Measurements from ENCODE around the gene CNTNAP5.

Gene CNTNAP5

GRCh38 chr2:124161542-124161941 is 136.5 kb downstream of the CNTNAP5 start:
- TF ChIP-seq EZH2 (optimal IDR thresholded peaks at IDR 0.05; ENCODE audit: low read depth, low read length), result no peak
- no peak for TF ChIP-seq EZH2phosphoT487 (IDR thresholded peaks at IDR 0.05; ENCODE audit: low read length)
- TF ChIP-seq CTCF (IDR thresholded peaks at IDR 0.05; ENCODE audit: low read length), result no peak
- Histone ChIP-seq H4K20me1 (ENCODE audit: insufficient read depth, low read length) (no peaks in the 10 kb centered on the region), H3K36me3 (replicated peaks; ENCODE audit: insufficient read depth, low read length) (no peaks in the 10 kb centered on the region), H3K27ac (ENCODE audit: low read length) (no peak overlapping the region), H2AFZ (ENCODE audit: low read length) (no peak overlapping the region), H3K9me3 (replicated peaks; ENCODE audit: insufficient read depth, low read length) (no peaks in the 10 kb centered on the region), H3K79me2 (ENCODE audit: low read length) (no peaks in the 10 kb centered on the region), H3K4me2 (ENCODE audit: low read depth, low read length) (no peak overlapping the region), H3K4me1 (ENCODE audit: low read length) (no peaks in the 10 kb centered on the region), H3F3A (ENCODE audit: insufficient read depth, low read length) (no peaks in the 10 kb centered on the region), H3K9me2 (replicated peaks; ENCODE audit: insufficient read depth, low read length) (no peaks in the 10 kb centered on the region), H3K4me3 (ENCODE audit: low read length) (no peak overlapping the region), H3K9ac (ENCODE audit: low read length) (no peak overlapping the region), H3K27me3 (replicated peaks; ENCODE audit: insufficient read depth, low read length) (no peaks in the 10 kb centered on the region)
- no peak for DNase-seq

GRCh38 chr2:124162256-124162655 is 137.2 kb downstream of the CNTNAP5 start:
- no peaks in the 10 kb centered on the region for H3K9me2 ChIP-seq (replicated peaks; ENCODE audit: insufficient read depth, low read length)
- H3K9me3 ChIP-seq (replicated peaks; ENCODE audit: insufficient read depth, low read length), result no peaks in the 10 kb centered on the region
- H3K4me2 ChIP-seq (ENCODE audit: low read depth, low read length), result no peak overlapping the region
- H3K4me3 ChIP-seq (ENCODE audit: low read length), result no peak overlapping the region
- H3K36me3 ChIP-seq (replicated peaks; ENCODE audit: insufficient read depth, low read length), result no peaks in the 10 kb centered on the region
- H2AFZ ChIP-seq (ENCODE audit: low read length), result no peak overlapping the region
- H3F3A ChIP-seq (ENCODE audit: insufficient read depth, low read length), result no peaks in the 10 kb centered on the region
- no peaks in the 10 kb centered on the region for H3K79me2 ChIP-seq (ENCODE audit: low read length)
- no peaks in the 10 kb centered on the region for H3K27me3 ChIP-seq (replicated peaks; ENCODE audit: insufficient read depth, low read length)
- no peak overlapping the region for H3K9ac ChIP-seq (ENCODE audit: low read length)
- H3K27ac ChIP-seq (ENCODE audit: low read length), result no peak overlapping the region
- no peaks in the 10 kb centered on the region for H3K4me1 ChIP-seq (ENCODE audit: low read length)
- DNase-seq, result no peak
- no peak for TF ChIP-seq EZH2phosphoT487 (IDR thresholded peaks at IDR 0.05; ENCODE audit: low read length)
- TF ChIP-seq CTCF (IDR thresholded peaks at IDR 0.05; ENCODE audit: low read length), result no peak
- TF ChIP-seq EZH2 (optimal IDR thresholded peaks at IDR 0.05; ENCODE audit: low read depth, low read length), result no peak
- no peaks in the 10 kb centered on the region for H4K20me1 ChIP-seq (ENCODE audit: insufficient read depth, low read length)

- no peak overlapping the region for H2AFZ ChIP-seq (ENCODE audit: low read length)
- H3F3A ChIP-seq (ENCODE audit: insufficient read depth, low read length), result no peaks in the 10 kb centered on the region
- H3K4me2 ChIP-seq (ENCODE audit: low read depth, low read length), result no peak overlapping the region
- no peak for TF ChIP-seq EZH2phosphoT487 (IDR thresholded peaks at IDR 0.05; ENCODE audit: low read length)
- TF ChIP-seq EZH2 (optimal IDR thresholded peaks at IDR 0.05; ENCODE audit: low read depth, low read length), result no peak
- TF ChIP-seq CTCF (IDR thresholded peaks at IDR 0.05; ENCODE audit: low read length), result no peak
- H3K9me3 ChIP-seq (replicated peaks; ENCODE audit: insufficient read depth, low read length), result no peaks in the 10 kb centered on the region
- DNase-seq, result no peak
- H3K9ac ChIP-seq (ENCODE audit: low read length), result no peak overlapping the region
- no peaks in the 10 kb centered on the region for H4K20me1 ChIP-seq (ENCODE audit: insufficient read depth, low read length)
- H3K27me3 ChIP-seq (replicated peaks; ENCODE audit: insufficient read depth, low read length), result no peaks in the 10 kb centered on the region
- H3K36me3 ChIP-seq (replicated peaks; ENCODE audit: insufficient read depth, low read length), result no peaks in the 10 kb centered on the region
- no peaks in the 10 kb centered on the region for H3K4me1 ChIP-seq (ENCODE audit: low read length)
- H3K79me2 ChIP-seq (ENCODE audit: low read length), result no peaks in the 10 kb centered on the region
- H3K9me2 ChIP-seq (replicated peaks; ENCODE audit: insufficient read depth, low read length), result no peaks in the 10 kb centered on the region
- H3K4me3 ChIP-seq (ENCODE audit: low read length), result no peak overlapping the region
- no peak overlapping the region for H3K27ac ChIP-seq (ENCODE audit: low read length)
Measured at GRCh38 chr2:124163840-124164239, 138.8 kb downstream of the CNTNAP5 start.

Data from MM.1S (cell line).